A673 (cell line): ENCODE data around the gene CEMIP. TPM values are rescaled to one million over a fixed set of nuclear protein-coding genes. Genes with fewer than 3 reads are reported as not detected.

Experiments used
- BruUV-seq: library from RNA; stranded (reverse); fragments of 400-500 nt; replicated peaks from 2 replicates; lab custom pipeline; 2021; lab: Mats Ljungman, UMichigan
- CTCF ChIA-PET: fragments of 300-600 bp; sonication (Branson Sonifier 250); formaldehyde crosslinking; loops from one replicate; lab custom pipeline; 2022; ENCODE audit warnings: antibody characterized with exemption; lab: Charles Lee
- POLR2A ChIA-PET: fragments of 300-600 bp; sonication (Branson Sonifier 250); formaldehyde crosslinking; loops from one replicate; lab custom pipeline; 2022; ENCODE audit warnings: antibody characterized with exemption; ENCODE audit not compliant: low non-redundant PET; lab: Charles Lee
- DNase-seq: peaks from one replicate; pipeline ENCODE4 v3.0.0-alpha.2; 2015; ENCODE audit warnings: low spot score
- H3K27ac ChIP-seq: fragments of 200-600 bp; sonication (generic); 2 replicates; pipeline ENCODE4 v1.5.1; 2016; ENCODE audit warnings: mixed run types, low read depth, mild to moderate bottlenecking, mixed read lengths, antibody characterized with exemption, low read length; ENCODE audit not compliant: poor library complexity, severe bottlenecking
- H3K27me3 ChIP-seq: fragments of 200-600 bp; sonication (generic); replicated peaks from 2 replicates; pipeline ENCODE4 v1.6.1; 2017; ENCODE audit warnings: mixed run types, low read depth, mild to moderate bottlenecking, mixed read lengths, antibody characterized with exemption, low read length; ENCODE audit not compliant: insufficient read depth, poor library complexity
- H3K36me3 ChIP-seq: fragments of 200-600 bp; sonication (generic); 2 replicates; pipeline ENCODE4 v1.6.1; 2016; ENCODE audit warnings: mixed run types, mild to moderate bottlenecking, mixed read lengths, antibody characterized with exemption, low read length; ENCODE audit not compliant: insufficient read depth, poor library complexity, severe bottlenecking
- H3K4me1 ChIP-seq: fragments of 200-600 bp; sonication (generic); 2 replicates; pipeline ENCODE4 v1.6.1; 2017; ENCODE audit warnings: mixed run types, mild to moderate bottlenecking, mixed read lengths, antibody characterized with exemption, low read length; ENCODE audit not compliant: insufficient read depth, poor library complexity, severe bottlenecking
- H3K4me3 ChIP-seq: fragments of 200-600 bp; sonication (generic); 2 replicates; pipeline ENCODE4 v1.5.1; 2016; ENCODE audit warnings: low read depth, mixed run types, mild to moderate bottlenecking, mixed read lengths, low read length; ENCODE audit not compliant: poor library complexity, severe bottlenecking
- H3K9me3 ChIP-seq: fragments of 200-600 bp; sonication (generic); 2 replicates; pipeline ENCODE4 v1.6.1; 2016; ENCODE audit warnings: mixed run types, low read depth, mild to moderate bottlenecking, mixed read lengths, antibody characterized with exemption, low read length; ENCODE audit not compliant: poor library complexity, severe bottlenecking
- EZH2 ChIP-seq: fragments of 200-600 bp; sonication (generic); IDR thresholded peaks from 2 replicates; pipeline ENCODE4 v1.6.1; 2017; ENCODE audit warnings: borderline replicate concordance, low read depth, mild to moderate bottlenecking, mixed read lengths, antibody characterized with exemption, low read length; ENCODE audit not compliant: poor library complexity, severe bottlenecking
- intact Hi-C: fragments of 100-400 bp; cut with micrococcal nuclease; formaldehyde crosslinking; loops from one replicate; pipeline ENCODE4 v1.10.0; 2022; ENCODE audit not compliant: unreplicated experiment
- total RNA-seq: library from RNA; stranded (reverse); gene quantifications from 2 replicates; pipeline ENCODE4 v1.2.3, GENCODE V29; 2021
- TF ChIP-seq, protein P1 (sequence below): fragments of 300-800, 200-600 bp; sonication (generic); conservative IDR thresholded peaks from 2 replicates; pipeline ENCODE4 v1.5.1; 2017; ENCODE audit warnings: low read depth, mild to moderate bottlenecking, antibody characterized with exemption, low read length, moderate library complexity, mixed read lengths

CEMIP gene
- total RNA-seq, 1 experiment from 2014 or later, result not detected

- Histone ChIP-seq H3K36me3 (no peaks in the 10 kb centered on the region), H3K9me3 (no peaks in the 10 kb centered on the region), H3K27me3 (no peaks in the 10 kb centered on the region), H3K4me1 (no peaks in the 10 kb centered on the region), H3K27ac (no peak overlapping the region), H3K4me3 (no peak overlapping the region)
- BruUV-seq, result no TSS peak
- no peak for DNase-seq
- ChIA-PET POLR2A (no interaction called here), CTCF (no interaction called here)
- intact Hi-C loops, result loop anchor here (1.0 to 10.0 kb wide), 2 partner anchors 108 to 154 kb away; no protein-coding TSS in a partner anchor
- TF ChIP-seq, protein P1, sequence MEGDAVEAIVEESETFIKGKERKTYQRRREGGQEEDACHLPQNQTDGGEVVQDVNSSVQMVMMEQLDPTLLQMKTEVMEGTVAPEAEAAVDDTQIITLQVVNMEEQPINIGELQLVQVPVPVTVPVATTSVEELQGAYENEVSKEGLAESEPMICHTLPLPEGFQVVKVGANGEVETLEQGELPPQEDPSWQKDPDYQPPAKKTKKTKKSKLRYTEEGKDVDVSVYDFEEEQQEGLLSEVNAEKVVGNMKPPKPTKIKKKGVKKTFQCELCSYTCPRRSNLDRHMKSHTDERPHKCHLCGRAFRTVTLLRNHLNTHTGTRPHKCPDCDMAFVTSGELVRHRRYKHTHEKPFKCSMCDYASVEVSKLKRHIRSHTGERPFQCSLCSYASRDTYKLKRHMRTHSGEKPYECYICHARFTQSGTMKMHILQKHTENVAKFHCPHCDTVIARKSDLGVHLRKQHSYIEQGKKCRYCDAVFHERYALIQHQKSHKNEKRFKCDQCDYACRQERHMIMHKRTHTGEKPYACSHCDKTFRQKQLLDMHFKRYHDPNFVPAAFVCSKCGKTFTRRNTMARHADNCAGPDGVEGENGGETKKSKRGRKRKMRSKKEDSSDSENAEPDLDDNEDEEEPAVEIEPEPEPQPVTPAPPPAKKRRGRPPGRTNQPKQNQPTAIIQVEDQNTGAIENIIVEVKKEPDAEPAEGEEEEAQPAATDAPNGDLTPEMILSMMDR, result no peak
- TF ChIP-seq EZH2, result no peak
Measured at GRCh38 chr15:80773122-80773551, 6.0 kb upstream of the CEMIP start.

- no TSS peak for BruUV-seq
- ChIA-PET CTCF (no interaction called here), POLR2A (no interaction called here)
- no peaks in the 10 kb centered on the region for H3K9me3 ChIP-seq
- no peak for DNase-seq
- H3K36me3 ChIP-seq, result no peaks in the 10 kb centered on the region
- H3K4me1 ChIP-seq, result no peaks in the 10 kb centered on the region
- peaks cover 7% of the 10 kb centered on the region for H3K27me3 ChIP-seq
- H3K4me3 ChIP-seq, result no peak overlapping the region
- TF ChIP-seq, protein P1, result no peak
- no peak for TF ChIP-seq EZH2
- intact Hi-C loops, result loop anchor here (1.0 to 10.0 kb wide), 2 partner anchors 109 to 155 kb away; no protein-coding TSS in a partner anchor
- H3K27ac ChIP-seq, result no peak overlapping the region
Measured at GRCh38 chr15:80773792-80774352, 5.3 kb upstream of the CEMIP start.

GRCh38 chr15:80774486-80774885, 4.7 kb upstream of the CEMIP start:
- H3K36me3 ChIP-seq, result no peaks in the 10 kb centered on the region
- no peaks in the 10 kb centered on the region for H3K9me3 ChIP-seq
- intact Hi-C loops, result loop anchor here (10.0 kb wide), 1 partner anchor 110 kb away; no protein-coding TSS in a partner anchor
- no TSS peak for BruUV-seq
- POLR2A ChIA-PET, result no interaction called here
- H3K4me3 ChIP-seq, result no peak overlapping the region
- no peaks in the 10 kb centered on the region for H3K4me1 ChIP-seq
- no peak overlapping the region for H3K27ac ChIP-seq
- DNase-seq, result no peak
- CTCF ChIA-PET, result no interaction called here
- TF ChIP-seq EZH2, result no peak
- TF ChIP-seq, protein P1, result no peak
- H3K27me3 ChIP-seq, result peaks cover 12% of the 10 kb centered on the region
